Loucy (cell line): ENCODE data around the gene TNPO1.

ENCODE experiments used
- H2AFZ ChIP-seq: fragments of 200-600 bp; sonication (generic); 2 replicates; pipeline ENCODE4 v1.6.0; 2016; ENCODE audit warnings: antibody characterized with exemption, mild to moderate bottlenecking, low read length, moderate library complexity
- H3F3A ChIP-seq: fragments of 200-600 bp; 2 replicates; pipeline ENCODE4 v1.6.0; 2016; ENCODE audit warnings: antibody characterized with exemption, low read depth, mild to moderate bottlenecking
- H3K27me3 ChIP-seq: fragments of 200-600 bp; sonication (generic); 2 replicates; pipeline ENCODE4 v1.6.1; 2014; ENCODE audit warnings: low read length, mild to moderate bottlenecking; ENCODE audit not compliant: insufficient read depth, poor library complexity, severe bottlenecking
- H3K36me3 ChIP-seq: fragments of 200-600 bp; sonication (generic); 2 replicates; pipeline ENCODE4 v1.6.1; 2016; ENCODE audit warnings: low read length; ENCODE audit not compliant: insufficient read depth
- H3K4me1 ChIP-seq: fragments of 200-600 bp; sonication (generic); 2 replicates; pipeline ENCODE4 v1.5.1; 2014; ENCODE audit warnings: low read length, mild to moderate bottlenecking; ENCODE audit not compliant: insufficient read depth, poor library complexity, severe bottlenecking
- H3K4me2 ChIP-seq: fragments of 200-600 bp; sonication (generic); 2 replicates; pipeline ENCODE4 v1.6.0; 2014; ENCODE audit warnings: antibody characterized with exemption, low read length, low read depth, mild to moderate bottlenecking; ENCODE audit not compliant: poor library complexity, severe bottlenecking
- H3K4me3 ChIP-seq: fragments of 200-600 bp; sonication (generic); 2 replicates; pipeline ENCODE4 v1.5.1; 2014; ENCODE audit warnings: low read length, mild to moderate bottlenecking, mixed read lengths; ENCODE audit not compliant: poor library complexity, severe bottlenecking
- H3K79me2 ChIP-seq: fragments of 200-600 bp; sonication (generic); 2 replicates; pipeline ENCODE4 v1.6.1; 2014; ENCODE audit warnings: low read length; ENCODE audit not compliant: insufficient read depth
- H3K9ac ChIP-seq: fragments of 200-600 bp; sonication (generic); 2 replicates; pipeline ENCODE4 v1.6.0; 2014; ENCODE audit warnings: mild to moderate bottlenecking, low read depth, low read length, moderate library complexity; ENCODE audit not compliant: poor library complexity, severe bottlenecking
- H3K9me2 ChIP-seq: fragments of 200-600 bp; sonication (generic); replicated peaks from 2 replicates; pipeline ENCODE4 v1.6.1; 2016; ENCODE audit warnings: low read depth, low read length, mixed read lengths
- H3K9me3 ChIP-seq: fragments of 200-600 bp; sonication (generic); 2 replicates; pipeline ENCODE4 v1.6.1; 2014; ENCODE audit warnings: mild to moderate bottlenecking, antibody characterized with exemption, low read length, low read depth; ENCODE audit not compliant: insufficient read depth
- H4K20me1 ChIP-seq: fragments of 200-600 bp; sonication (generic); 2 replicates; pipeline ENCODE4 v1.6.0; 2014; ENCODE audit warnings: antibody characterized with exemption, low read length, mild to moderate bottlenecking; ENCODE audit not compliant: insufficient read depth, poor library complexity, severe bottlenecking
- EZH2phosphoT487 ChIP-seq: fragments of 200-600 bp; IDR thresholded peaks from 2 replicates; pipeline ENCODE4 v1.6.1; 2018; ENCODE audit warnings: antibody characterized with exemption, mild to moderate bottlenecking, moderate library complexity, borderline replicate concordance
- TF ChIP-seq, protein P1 (sequence below): fragments of 200-600 bp; sonication (generic); conservative IDR thresholded peaks from 2 replicates; pipeline ENCODE4 v1.5.1; 2014; ENCODE audit warnings: mild to moderate bottlenecking, antibody characterized with exemption, low read length

Gene TNPO1

DNA sequence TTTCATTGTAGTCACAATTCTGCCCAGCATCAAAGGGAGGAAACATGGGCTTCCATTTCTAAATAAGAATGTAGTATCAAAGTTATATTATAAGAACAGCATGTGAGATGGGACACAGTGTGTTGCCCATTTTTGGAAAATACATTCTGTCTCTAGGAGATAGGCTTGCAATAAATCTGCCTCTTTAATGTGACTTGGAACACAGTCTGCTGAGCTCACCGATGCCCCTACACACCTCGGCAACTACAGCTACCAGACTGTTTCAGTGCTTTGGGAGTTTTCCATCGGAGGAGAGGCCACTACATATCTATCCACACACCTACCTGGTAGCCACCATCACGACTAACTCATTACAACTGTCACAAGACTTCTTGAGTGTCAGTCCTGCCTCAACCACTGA lies 120.4 kb downstream of the TNPO1 start:
- H3K27me3 ChIP-seq, result no peaks in the 10 kb centered on the region
- no peak overlapping the region for H3K4me3 ChIP-seq
- no peak overlapping the region for H2AFZ ChIP-seq
- no peak overlapping the region for H3K4me2 ChIP-seq
- no peaks in the 10 kb centered on the region for H3K4me1 ChIP-seq
- H4K20me1 ChIP-seq, result no peaks in the 10 kb centered on the region
- H3F3A ChIP-seq, result no peaks in the 10 kb centered on the region
- H3K79me2 ChIP-seq, result no peaks in the 10 kb centered on the region
- no peak overlapping the region for H3K9ac ChIP-seq
- no peaks in the 10 kb centered on the region for H3K9me3 ChIP-seq
- no peaks in the 10 kb centered on the region for H3K9me2 ChIP-seq
- H3K36me3 ChIP-seq, result no peaks in the 10 kb centered on the region
- TF ChIP-seq, protein P1, sequence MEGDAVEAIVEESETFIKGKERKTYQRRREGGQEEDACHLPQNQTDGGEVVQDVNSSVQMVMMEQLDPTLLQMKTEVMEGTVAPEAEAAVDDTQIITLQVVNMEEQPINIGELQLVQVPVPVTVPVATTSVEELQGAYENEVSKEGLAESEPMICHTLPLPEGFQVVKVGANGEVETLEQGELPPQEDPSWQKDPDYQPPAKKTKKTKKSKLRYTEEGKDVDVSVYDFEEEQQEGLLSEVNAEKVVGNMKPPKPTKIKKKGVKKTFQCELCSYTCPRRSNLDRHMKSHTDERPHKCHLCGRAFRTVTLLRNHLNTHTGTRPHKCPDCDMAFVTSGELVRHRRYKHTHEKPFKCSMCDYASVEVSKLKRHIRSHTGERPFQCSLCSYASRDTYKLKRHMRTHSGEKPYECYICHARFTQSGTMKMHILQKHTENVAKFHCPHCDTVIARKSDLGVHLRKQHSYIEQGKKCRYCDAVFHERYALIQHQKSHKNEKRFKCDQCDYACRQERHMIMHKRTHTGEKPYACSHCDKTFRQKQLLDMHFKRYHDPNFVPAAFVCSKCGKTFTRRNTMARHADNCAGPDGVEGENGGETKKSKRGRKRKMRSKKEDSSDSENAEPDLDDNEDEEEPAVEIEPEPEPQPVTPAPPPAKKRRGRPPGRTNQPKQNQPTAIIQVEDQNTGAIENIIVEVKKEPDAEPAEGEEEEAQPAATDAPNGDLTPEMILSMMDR, result no peak
- TF ChIP-seq EZH2phosphoT487, result no peak

DNA sequence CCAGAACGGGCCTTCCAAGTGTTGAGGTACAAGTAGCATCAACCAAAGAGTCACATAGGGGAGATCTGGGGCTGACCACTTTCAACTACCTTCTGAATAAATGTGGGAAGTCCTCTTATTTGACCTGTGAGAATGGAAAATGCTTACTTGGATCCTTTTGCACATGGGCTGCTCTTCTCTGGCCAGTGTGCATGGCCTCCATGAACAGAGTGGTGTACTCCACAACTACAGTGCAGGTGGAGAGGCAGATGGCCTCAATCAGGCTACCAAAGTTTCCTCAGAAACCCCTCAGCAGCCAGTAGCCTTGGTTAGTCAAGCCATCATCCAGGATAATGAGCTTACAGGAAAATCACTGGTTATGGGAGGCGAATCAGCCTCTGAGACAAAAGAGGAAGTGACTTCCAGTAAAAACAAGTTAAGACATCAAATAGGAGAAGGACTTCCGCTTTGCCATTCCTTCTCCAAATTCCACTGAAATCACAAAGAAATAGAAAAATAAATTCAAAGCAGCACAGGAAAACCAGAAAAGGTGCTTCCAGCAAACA lies 121.1 kb downstream of the TNPO1 start:
- Histone ChIP-seq H3K4me1 (no peaks in the 10 kb centered on the region), H3K27me3 (no peaks in the 10 kb centered on the region), H3K9me3 (no peaks in the 10 kb centered on the region), H3K36me3 (no peaks in the 10 kb centered on the region), H3K4me2 (no peak overlapping the region), H2AFZ (no peak overlapping the region), H3K9ac (no peak overlapping the region), H3K9me2 (no peaks in the 10 kb centered on the region), H3K79me2 (no peaks in the 10 kb centered on the region), H4K20me1 (no peaks in the 10 kb centered on the region), H3K4me3 (no peak overlapping the region), H3F3A (no peaks in the 10 kb centered on the region)
- TF ChIP-seq EZH2phosphoT487, result no peak
- TF ChIP-seq, protein P1, result no peak

DNA sequence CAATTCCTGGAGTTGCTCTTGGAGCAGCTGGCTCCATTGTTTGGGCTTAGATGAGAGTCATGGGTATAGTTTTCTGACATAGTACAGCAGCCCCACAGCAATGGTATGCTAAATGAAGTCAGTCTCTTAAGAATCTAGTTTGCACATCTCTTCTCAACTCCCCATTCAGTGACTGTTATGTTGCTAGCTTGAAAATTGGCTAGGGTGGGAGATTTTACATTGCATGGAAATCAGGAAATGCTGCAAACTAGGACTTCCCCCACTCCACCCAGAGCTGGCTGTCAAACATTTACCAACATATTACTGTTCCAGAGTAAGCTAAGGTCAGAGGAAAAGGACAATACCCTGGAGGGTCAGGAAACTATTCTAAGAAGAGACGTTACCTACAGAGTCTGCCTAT lies 121.7 kb downstream of the TNPO1 start:
- no peaks in the 10 kb centered on the region for H3K79me2 ChIP-seq
- H2AFZ ChIP-seq, result no peak overlapping the region
- TF ChIP-seq EZH2phosphoT487, result no peak
- TF ChIP-seq, protein P1, result no peak
- H3K9me2 ChIP-seq, result no peaks in the 10 kb centered on the region
- no peak overlapping the region for H3K4me2 ChIP-seq
- no peaks in the 10 kb centered on the region for H4K20me1 ChIP-seq
- no peak overlapping the region for H3K4me3 ChIP-seq
- H3K9me3 ChIP-seq, result no peaks in the 10 kb centered on the region
- H3K9ac ChIP-seq, result no peak overlapping the region
- no peaks in the 10 kb centered on the region for H3K27me3 ChIP-seq
- no peaks in the 10 kb centered on the region for H3K4me1 ChIP-seq
- H3F3A ChIP-seq, result no peaks in the 10 kb centered on the region
- no peaks in the 10 kb centered on the region for H3K36me3 ChIP-seq
